Mammary epithelial cell (primary cell): ENCODE results near the gene MIAT.

Experiments
- CTCF ChIP-seq, 2 donors: IDR thresholded peaks in 1 of 2; conservative IDR thresholded peaks in 1 of 2; 2 replicates each; pipeline ENCODE4 v1.5.1; 2011 to 2012; ENCODE audit warnings: inconsistent platforms in 2 of 2, low read length in 2 of 2, mild to moderate bottlenecking in 2 of 2, control low read depth in 1 of 2, low read depth in 1 of 2; ENCODE audit not compliant: insufficient read depth in 1 of 2; ENCODE audit errors: extremely low read depth in 1 of 2
- EZH2 ChIP-seq: IDR thresholded peaks from 2 replicates; pipeline ENCODE4 v1.6.1; 2012; ENCODE audit warnings: low read length, inconsistent platforms, borderline replicate concordance

DNA sequence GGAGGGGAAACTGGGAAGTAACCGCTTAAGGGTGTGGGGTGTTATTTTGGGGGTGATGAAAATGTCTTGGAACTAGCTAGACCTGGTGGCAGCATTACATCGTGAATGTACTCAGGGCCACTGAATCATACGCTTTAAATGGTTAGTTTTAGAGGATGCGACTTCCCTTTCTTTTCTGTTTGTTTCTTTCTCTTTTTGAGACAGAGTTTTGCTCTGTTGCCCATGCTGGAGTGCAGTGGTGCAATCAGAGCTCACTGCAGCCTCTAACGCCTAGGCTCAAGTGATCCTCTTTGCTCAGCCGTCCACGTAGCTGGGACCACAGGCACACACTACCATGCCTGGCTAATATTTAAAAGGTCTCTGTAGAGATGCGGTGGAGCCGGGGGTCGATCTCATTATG lies 5.6 kb upstream of the MIAT start:
- TF ChIP-seq CTCF (conservative IDR thresholded peaks at IDR 0.05 in 1 of 2, IDR thresholded peaks at IDR 0.05 in 1 of 2; ENCODE audit: extremely low read depth in 1 of 2, insufficient read depth in 1 of 2, low read depth in 1 of 2, low read length in 2 of 2): no peak
- no peak for TF ChIP-seq EZH2
